GM19238 (cell line): ENCODE data around the gene MIGA2.

Experiments
- DNase-seq: peaks from one replicate; pipeline ENCODE4 v3.0.0; 2011; ENCODE audit warnings: low spot score; ENCODE audit not compliant: insufficient read length

Gene MIGA2

GRCh38 chr9:129010267-129010975 is 26.0 kb upstream of the MIGA2 start:
- no peak for DNase-seq

GRCh38 chr9:129011170-129011569 is 25.3 kb upstream of the MIGA2 start:
- DNase-seq: no peak

- DNase-seq: no peak
Measured at GRCh38 chr9:129011761-129012181, 24.7 kb upstream of the MIGA2 start.

- DNase-seq: no peak
Measured at GRCh38 chr9:129012343-129012742, 24.1 kb upstream of the MIGA2 start.

GRCh38 chr9:129012893-129013448 is 23.5 kb upstream of the MIGA2 start:
- DNase-seq: no peak

GRCh38 chr9:129013674-129014073 is 22.8 kb upstream of the MIGA2 start:
- no peak for DNase-seq

GRCh38 chr9:129014124-129014523 is 22.3 kb upstream of the MIGA2 start:
- DNase-seq: no peak

GRCh38 chr9:129014608-129015007 is 21.8 kb upstream of the MIGA2 start:
- no peak for DNase-seq

- DNase-seq: peak; percentile 77
Measured at GRCh38 chr9:129021091-129021490, 15.3 kb upstream of the MIGA2 start.

- no peak for DNase-seq
Measured at GRCh38 chr9:129022037-129022436, 14.4 kb upstream of the MIGA2 start.

- no peak for DNase-seq
Measured at GRCh38 chr9:129023036-129023907, 13.2 kb upstream of the MIGA2 start.

- no peak for DNase-seq
Measured at GRCh38 chr9:129023908-129024233, 12.6 kb upstream of the MIGA2 start.

GRCh38 chr9:129026442-129027223 is 9.8 kb upstream of the MIGA2 start:
- no peak for DNase-seq

- no peak for DNase-seq
Measured at GRCh38 chr9:129027224-129027684, 9.2 kb upstream of the MIGA2 start.

GRCh38 chr9:129027685-129028191 is 8.7 kb upstream of the MIGA2 start:
- DNase-seq: peak; percentile 68

- peak; percentile 95 for DNase-seq
Measured at GRCh38 chr9:129028192-129028966, 8.0 kb upstream of the MIGA2 start, which contains the start of gene SH3GLB2. SH3GLB2 (minus strand) TSS chr9:129028331; CDS start chr9:129028154, 177 bp downstream.

- no peak for DNase-seq
Measured at GRCh38 chr9:129030191-129030590, 6.2 kb upstream of the MIGA2 start.

GRCh38 chr9:129031514-129031913 is 4.9 kb upstream of the MIGA2 start:
- no peak for DNase-seq

- DNase-seq: no peak
Measured at GRCh38 chr9:129032541-129033159, 3.8 kb upstream of the MIGA2 start.

- no peak for DNase-seq
Measured at GRCh38 chr9:129033216-129033615, 3.2 kb upstream of the MIGA2 start.
